H1 (cell line): ENCODE data around the gene CHTF18. TPM values are rescaled to one million over a fixed set of nuclear protein-coding genes. Genes with fewer than 3 reads are reported as not detected.

ENCODE experiments used
- CTCF ChIA-PET: fragments of 300-600 bp; sonication (Branson Sonifier 250); formaldehyde crosslinking; loops from one replicate; lab custom pipeline; 2021; ENCODE audit not compliant: partially characterized antibody; lab: Charles Lee
- POLR2A ChIA-PET: fragments of 300-600 bp; sonication (Branson Sonifier 250); formaldehyde crosslinking; loops from one replicate; lab custom pipeline; 2021; ENCODE audit warnings: inconsistent platforms; ENCODE audit not compliant: partially characterized antibody; lab: Charles Lee
- DNase-seq, 2 experiments: peaks; one replicate each; pipeline versions ENCODE4 v3.0.0 to v3.0.0-alpha.2; 2010 to 2022; ENCODE audit warnings: low spot score in 2 of 2, low read depth in 1 of 2, mixed read lengths in 1 of 2
- FAIRE-seq: peaks from 2 replicates; lab custom pipeline; 2011; peaks lifted over from hg19 to GRCh38; lab: Jason Lieb, UNC
- H2AFZ ChIP-seq: 2 replicates; pipeline ENCODE4 v1.8.1; 2012; ENCODE audit warnings: low read length, inconsistent platforms
- H2AK5ac ChIP-seq: 2 replicates; pipeline ENCODE4 v1.6.1; 2013; ENCODE audit warnings: low read depth, low read length
- H2BK120ac ChIP-seq: replicated peaks from 2 replicates; pipeline ENCODE3; 2013; ENCODE audit warnings: low read depth, low read length, inconsistent platforms
- H2BK12ac ChIP-seq: 2 replicates; pipeline ENCODE4 v1.6.1; 2013; ENCODE audit warnings: low read depth, low read length
- H2BK15ac ChIP-seq: 2 replicates; pipeline ENCODE4 v1.6.1; 2013; ENCODE audit warnings: low read length
- H2BK20ac ChIP-seq: 2 replicates; pipeline ENCODE4 v1.6.1; 2013; ENCODE audit warnings: low read length
- H2BK5ac ChIP-seq: 2 replicates; pipeline ENCODE4 v1.6.1; 2013; ENCODE audit warnings: low read depth, low read length
- H3K14ac ChIP-seq: 2 replicates; pipeline ENCODE4 v1.6.1; 2013; ENCODE audit warnings: inconsistent platforms; ENCODE audit not compliant: insufficient read length
- H3K18ac ChIP-seq: 2 replicates; pipeline ENCODE4 v1.6.1; 2013; ENCODE audit warnings: low read length; ENCODE audit errors: extremely low read depth
- H3K23ac ChIP-seq: 2 replicates; pipeline ENCODE4 v1.6.1; 2013; ENCODE audit warnings: inconsistent platforms; ENCODE audit not compliant: insufficient read length
- H3K23me2 ChIP-seq: 2 replicates; pipeline ENCODE4 v1.6.1; 2013; ENCODE audit warnings: low read depth, low read length
- H3K27ac ChIP-seq: 2 replicates; pipeline ENCODE4 v1.6.1; 2011; ENCODE audit warnings: low read depth, low read length, inconsistent platforms
- H3K27me3 ChIP-seq, 4 experiments: replicated peaks in 1 of 4; 1 replicate in 1 of 4; 2 replicates in 3 of 4; pipeline versions ENCODE4 v1.6.1 to v1.8.1; 2011 to 2013; ENCODE audit warnings: low read length in 3 of 4, mild to moderate bottlenecking in 3 of 4, inconsistent platforms in 2 of 4, mixed read lengths in 2 of 4, moderate library complexity in 1 of 4; ENCODE audit not compliant: control insufficient read depth in 3 of 4, insufficient read depth in 3 of 4; ENCODE audit errors: extremely low read depth in 1 of 4
- H3K36me3 ChIP-seq, 4 experiments: 2 replicates each; pipeline versions ENCODE4 v1.6.1 to v1.8.1; 2011 to 2013; ENCODE audit warnings: mild to moderate bottlenecking in 4 of 4, low read length in 3 of 4, moderate library complexity in 2 of 4, control low read depth in 1 of 4, inconsistent platforms in 1 of 4; ENCODE audit not compliant: insufficient read depth in 4 of 4, control insufficient read depth in 2 of 4
- H3K4ac ChIP-seq: replicated peaks from 2 replicates; pipeline ENCODE3; 2013; ENCODE audit warnings: low read length, low read depth, mixed read lengths, inconsistent platforms; ENCODE audit not compliant: insufficient read length
- H3K4me1 ChIP-seq, 4 experiments: replicated peaks in 1 of 4; 1 replicate in 1 of 4; 2 replicates in 3 of 4; pipeline versions ENCODE4 v1.6.1 to v1.8.1; 2011 to 2013; ENCODE audit warnings: low read length in 3 of 4, inconsistent platforms in 2 of 4, mixed read lengths in 1 of 4; ENCODE audit not compliant: insufficient read depth in 4 of 4, control insufficient read depth in 3 of 4
- H3K4me2 ChIP-seq, 2 experiments: 2 replicates each; pipeline versions ENCODE4 v1.6.1 to v1.8.1; 2011 to 2013; ENCODE audit warnings: low read depth in 2 of 2, low read length in 2 of 2, control low read depth in 1 of 2, inconsistent platforms in 1 of 2, mild to moderate bottlenecking in 1 of 2; ENCODE audit not compliant: insufficient read depth in 1 of 2
- H3K4me3 ChIP-seq, 4 experiments: fragments of 200-600, 300-600 bp in 1 of 4; sonication (generic), shearing (Covaris generic), sonication (Bioruptor Twin) in 1 of 4; 2 replicates each; pipeline versions ENCODE4 v1.5.1 to v1.8.1; 2011 to 2016; ENCODE audit warnings: low read length in 4 of 4, low read depth in 3 of 4, control low read depth in 2 of 4, inconsistent platforms in 2 of 4, mild to moderate bottlenecking in 2 of 4, mixed read lengths in 1 of 4, moderate library complexity in 1 of 4; ENCODE audit not compliant: insufficient read depth in 2 of 4; ENCODE audit errors: extremely low read depth in 1 of 4
- H3K56ac ChIP-seq: replicated peaks from 2 replicates; pipeline ENCODE3; 2013; ENCODE audit warnings: low read depth, mild to moderate bottlenecking, mixed read lengths, low read length, inconsistent platforms; ENCODE audit not compliant: insufficient read length
- H3K79me1 ChIP-seq: 2 replicates; pipeline ENCODE4 v1.6.1; 2013; ENCODE audit warnings: low read depth, low read length, control low read depth
- H3K79me2 ChIP-seq, 2 experiments: 2 replicates each; pipeline versions ENCODE4 v1.6.1 to v1.8.1; 2012 to 2013; ENCODE audit warnings: low read length in 2 of 2, mild to moderate bottlenecking in 2 of 2, inconsistent platforms in 1 of 2; ENCODE audit not compliant: insufficient read depth in 2 of 2, control insufficient read depth in 1 of 2
- H3K9ac ChIP-seq, 4 experiments: replicated peaks in 1 of 4; 1 replicate in 1 of 4; 2 replicates in 3 of 4; pipeline versions ENCODE4 v1.6.1 to v1.8.1; 2011 to 2013; ENCODE audit warnings: low read depth in 3 of 4, low read length in 3 of 4, control low read depth in 2 of 4, mild to moderate bottlenecking in 2 of 4, moderate library complexity in 2 of 4, inconsistent platforms in 1 of 4; ENCODE audit errors: extremely low read depth in 1 of 4
- H3K9me3 ChIP-seq, 2 experiments: 2 replicates each; pipeline versions ENCODE4 v1.6.1 to v1.8.1; 2012 to 2013; ENCODE audit warnings: mild to moderate bottlenecking in 2 of 2, moderate library complexity in 2 of 2, control low read depth in 1 of 2, inconsistent platforms in 1 of 2, low read depth in 1 of 2, low read length in 1 of 2, mixed read lengths in 1 of 2; ENCODE audit not compliant: insufficient read depth in 2 of 2
- H4K20me1 ChIP-seq, 2 experiments: replicated peaks in 1 of 2; 2 replicates each; pipeline versions ENCODE3 to v1.8.1; 2011 to 2013; ENCODE audit warnings: inconsistent platforms in 2 of 2, low read length in 2 of 2, mild to moderate bottlenecking in 1 of 2; ENCODE audit not compliant: insufficient read depth in 2 of 2, control insufficient read depth in 1 of 2
- H4K5ac ChIP-seq: 2 replicates; pipeline ENCODE4 v1.6.1; 2013; ENCODE audit warnings: low read length, low read depth, mixed read lengths, inconsistent platforms; ENCODE audit not compliant: insufficient read length
- H4K8ac ChIP-seq: 2 replicates; pipeline ENCODE4 v1.8.0; 2013; ENCODE audit warnings: mild to moderate bottlenecking, moderate library complexity, low read length, inconsistent platforms; ENCODE audit not compliant: insufficient read depth; ENCODE audit errors: extremely low read depth
- H4K91ac ChIP-seq: replicated peaks from 2 replicates; pipeline ENCODE3; 2013; ENCODE audit warnings: low read length, mixed read lengths, inconsistent platforms; ENCODE audit not compliant: insufficient read length
- HDAC6 ChIP-seq: IDR thresholded peaks from one replicate; pipeline ENCODE4 v1.7.1; 2012; ENCODE audit warnings: low read depth, mild to moderate bottlenecking, inconsistent platforms, low read length, moderate library complexity
- SIN3A ChIP-seq, 2 experiments: IDR thresholded peaks in 1 of 2; conservative IDR thresholded peaks in 1 of 2; 2 replicates each; pipeline ENCODE4 v1.6.1; 2011 to 2012; ENCODE audit warnings: low read length in 2 of 2, improper control_type of control experiment in 1 of 2, low read depth in 1 of 2, mild to moderate bottlenecking in 1 of 2
- WGBS, 2 experiments: shearing (Covaris generic) in 1 of 2; methylation state at CpG; one replicate each; pipeline versions ENCODE4 v1.1.6 to v1.1.7; 2013 to 2015; ENCODE audit warnings: low lambda C conversion rate in 2 of 2, mixed read lengths in 2 of 2, inconsistent platforms in 1 of 2, low coverage in 1 of 2, missing lambda C conversion rate in 1 of 2; ENCODE audit not compliant: insufficient replicate concordance in 2 of 2, insufficient coverage in 1 of 2, insufficient read length in 1 of 2; ENCODE audit errors: extremely low coverage in 1 of 2, missing lambda C conversion rate in 1 of 2; 5-methylcytosine and 5-hydroxymethylcytosine counted together
- polyA plus RNA-seq, 7 experiments: library from polyadenylated mRNA; depleted of rRNA in 3 of 7; stranded (reverse) in 5 of 7; unstranded in 2 of 7; fragments of >200 nt in 5 of 7; fragments of 200-250 nt in 2 of 7; gene quantifications; 1 replicate in 5 of 7; 2 replicates in 1 of 7; 4 replicates in 1 of 7; pipeline versions ENCODE4 v1.2.1 to v1.2.3, GENCODE V29; 2011 to 2013; ENCODE audit warnings: missing spikeins in 2 of 7, mixed read lengths in 2 of 7
- total RNA-seq: library from RNA; stranded (reverse); fragmentation: NEBNext Ultra II Directional; extraction: Animal tissue kit (Norgen Biotek cat#: 25700); gene quantifications from 2 replicates; pipeline ENCODE4 v1.2.1, GENCODE V29; 2021

CHTF18 gene
- total and polyA plus RNA-seq, 2 of the 8 experiments (the other 6 are each of a cell fraction or from before 2014, with no cell fraction given), result 75.3 to 104 TPM

- WGBS, 2 experiments, result 82% methylated on average over 29 of the region's 33 CpGs; no CpG with 5 or more reads in 1 of the 2 experiments
- CTCF ChIA-PET, result no interaction called here
- TF ChIP-seq HDAC6, result no peak
- no peak for TF ChIP-seq SIN3A (conservative IDR thresholded peaks at IDR 0.05 in 1 of 2, IDR thresholded peaks at IDR 0.05 in 1 of 2; ENCODE audit: low read depth in 1 of 2, low read length in 2 of 2)
These were observed 54.5 kb downstream of the CHTF18 start for GRCh38 chr16:842711-843560.

More at GRCh38 chr16:842711-843560, 54.5 kb downstream of the CHTF18 start:
- Histone ChIP-seq H3K23ac (no peak overlapping the region), H2BK12ac (no peak overlapping the region), H2BK15ac (no peak overlapping the region), H3K4me2 (no peak overlapping the region), H3K79me2 (no peaks in the 10 kb centered on the region), H3K23me2 (no peaks in the 10 kb centered on the region), H4K91ac (no peak overlapping the region), H3K9ac (no peak overlapping the region), H3K4me3 (no peak overlapping the region), H2AFZ (no peak overlapping the region), H3K14ac (no peak overlapping the region), H4K20me1 (no peaks in the 10 kb centered on the region), H3K18ac (no peak overlapping the region), H3K36me3 (no peaks in the 10 kb centered on the region), H2BK120ac (no peak overlapping the region), H4K8ac (peak overlapping the region; percentile 71), H4K5ac (no peak overlapping the region), H3K9me3 (peaks cover 5 to 63% of the 10 kb centered on the region in 2 experiments; a peak in 3 of 4 replicates), H3K79me1 (no peaks in the 10 kb centered on the region), H2BK5ac (no peak overlapping the region), H2BK20ac (no peak overlapping the region), H3K4ac (no peak overlapping the region), H2AK5ac (no peak overlapping the region), H3K27ac (no peak overlapping the region), H3K4me1 (no peaks in the 10 kb centered on the region; a peak in 1 of 7 replicates), H3K56ac (no peak overlapping the region), H3K27me3 (no peaks in the 10 kb centered on the region)
- POLR2A ChIA-PET, result no interaction called here
- no peak for DNase-seq
- FAIRE-seq, result no peak
